NCI-H524 (cell line): ENCODE results near the gene RPS19BP1.
"Not testable (repeated sequence)": the region's sequence is repeated elsewhere in the genome, so short reads cannot be mapped to it uniquely, and the experiment has no call there.

Experiments
- DNase-seq, 2 experiments: peaks; one replicate each; lab custom pipeline; 2025; lab: John Stamatoyannopoulos, UW

The RPS19BP1 gene

GRCh38 chr22:39514373-39514973 lies 18.1 kb downstream of the RPS19BP1 start:
- peak in 1 of 2 experiments; percentile 36 for DNase-seq

- DNase-seq = no peak
Measured at GRCh38 chr22:39513791-39514190, 18.8 kb downstream of the RPS19BP1 start.

DNA sequence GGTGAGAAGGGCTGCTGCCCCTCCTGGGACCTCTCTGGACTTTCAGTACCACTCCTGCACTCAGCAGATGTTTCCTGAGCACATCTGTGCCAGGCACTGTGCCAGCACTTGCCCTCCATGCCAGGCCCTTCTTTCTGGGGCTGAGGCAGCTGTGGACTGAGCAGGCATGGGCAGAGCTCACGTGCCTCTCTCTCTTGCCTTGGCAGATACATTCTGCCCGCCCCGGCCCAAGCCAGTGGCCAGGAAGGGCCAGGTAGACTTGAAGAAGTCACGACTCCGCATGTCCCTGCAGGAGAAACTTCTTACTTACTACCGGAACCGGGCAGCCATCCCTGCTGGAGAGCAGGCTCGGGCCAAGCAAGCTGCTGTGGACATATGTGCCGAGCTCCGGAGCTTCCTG lies 20.5 kb downstream of the RPS19BP1 start:
- DNase-seq = no peak

GRCh38 chr22:39511226-39511625 lies 21.3 kb downstream of the RPS19BP1 start:
- DNase-seq = no peak

DNA sequence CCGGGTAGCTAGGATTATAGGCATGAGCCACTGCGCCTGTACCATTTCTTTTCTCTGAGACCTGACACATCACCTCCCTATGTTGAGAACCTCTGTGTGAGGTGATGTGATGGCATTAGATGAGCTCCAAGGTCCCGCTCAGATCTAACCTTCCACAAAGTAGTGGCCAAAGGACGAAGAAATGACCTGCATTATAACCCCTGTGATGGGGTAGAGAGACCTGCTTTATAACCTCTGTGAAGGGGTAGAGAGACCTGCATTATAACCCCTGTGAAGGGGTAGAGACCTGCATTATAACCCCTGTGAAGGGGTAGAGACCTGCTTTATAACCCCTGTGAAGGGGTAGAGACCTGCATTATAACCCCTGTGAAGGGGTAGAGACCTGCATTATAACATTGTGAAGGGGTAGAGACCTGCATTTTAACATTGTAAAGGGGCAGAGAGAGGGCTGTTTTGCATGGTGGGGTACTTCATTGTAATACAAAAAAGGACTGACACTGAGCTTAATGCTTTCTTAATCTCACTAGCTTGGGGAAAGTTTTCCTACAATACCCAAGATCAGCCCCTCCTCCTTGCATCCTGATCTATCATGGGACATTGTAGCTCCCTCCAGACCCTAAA lies 21.9 kb downstream of the RPS19BP1 start:
- DNase-seq = no peak

DNA sequence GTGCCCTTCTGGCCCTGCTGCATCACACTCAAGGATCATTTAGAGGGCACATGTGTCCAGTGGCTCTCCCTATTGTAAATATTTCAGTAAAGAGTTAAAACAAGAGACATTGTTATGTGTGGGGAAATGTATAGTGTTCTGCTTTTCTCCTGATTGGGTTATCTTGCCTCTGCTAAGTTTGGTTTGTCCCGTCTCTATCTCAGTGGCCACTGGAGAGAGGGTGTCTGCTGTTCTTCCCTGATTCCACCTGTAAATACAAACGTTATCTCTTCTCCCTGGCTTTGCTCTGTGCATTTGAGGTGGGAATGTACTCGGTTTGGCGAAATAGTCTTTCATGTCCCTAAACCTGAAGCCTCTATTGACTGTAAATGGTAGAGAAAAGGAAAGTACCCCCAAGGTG lies 24.2 kb downstream of the RPS19BP1 start:
- no peak for DNase-seq

DNA sequence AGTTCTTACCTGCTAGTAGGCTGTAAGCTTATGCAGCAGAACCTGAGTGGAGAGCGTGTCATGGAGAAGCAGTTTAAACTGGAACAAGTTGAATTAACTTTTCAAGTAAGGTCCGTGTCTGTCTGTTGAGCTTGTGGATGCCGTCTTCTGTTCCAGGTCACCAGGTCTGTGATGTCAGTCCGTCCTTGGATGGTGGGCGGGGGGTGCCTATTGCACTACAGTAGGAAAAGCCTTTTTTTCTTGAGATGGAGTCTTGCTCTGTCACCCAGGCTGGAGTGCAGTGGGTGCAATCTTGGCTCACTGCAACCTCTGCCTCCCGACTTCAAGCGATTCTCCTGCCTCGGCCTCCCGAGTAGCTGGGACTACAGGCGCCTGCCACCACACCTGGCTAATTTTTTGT lies 25.5 kb downstream of the RPS19BP1 start:
- not testable (repeated sequence) for DNase-seq

DNA sequence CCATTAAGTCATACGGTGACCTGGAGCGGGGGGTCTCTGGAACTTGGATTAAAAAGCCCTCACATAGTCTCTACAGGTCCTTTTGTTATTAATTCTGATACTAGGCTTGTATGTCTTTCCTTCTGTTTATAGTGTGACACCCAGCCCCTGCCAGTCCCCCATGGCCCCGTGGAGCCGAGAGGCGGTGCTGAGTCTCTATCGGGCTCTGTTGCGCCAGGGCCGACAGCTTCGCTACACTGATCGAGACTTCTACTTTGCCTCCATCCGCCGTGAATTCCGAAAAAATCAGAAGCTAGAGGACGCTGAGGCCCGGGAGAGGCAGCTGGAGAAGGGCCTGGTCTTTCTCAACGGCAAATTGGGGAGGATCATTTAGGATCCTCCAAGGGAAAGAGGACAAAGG lies 28.5 kb downstream of the RPS19BP1 start:
- DNase-seq = no peak

GRCh38 chr22:39503630-39504029 lies 28.9 kb downstream of the RPS19BP1 start:
- no peak for DNase-seq

GRCh38 chr22:39502789-39503409 lies 29.6 kb downstream of the RPS19BP1 start:
- DNase-seq = no peak

- DNase-seq = peak; percentile 96 to 97
Measured at GRCh38 chr22:39502109-39502788, 30.3 kb downstream of the RPS19BP1 start, which contains the start of gene MIEF1. Gene MIEF1, plus strand, starts transcription at chr22:39502290. Its CDS starts 9,005 bp downstream, at chr22:39511295.

GRCh38 chr22:39501644-39502108 lies 30.9 kb downstream of the RPS19BP1 start:
- DNase-seq = no peak

- DNase-seq = no peak
Measured at GRCh38 chr22:39500101-39500500, 32.4 kb downstream of the RPS19BP1 start.

DNA sequence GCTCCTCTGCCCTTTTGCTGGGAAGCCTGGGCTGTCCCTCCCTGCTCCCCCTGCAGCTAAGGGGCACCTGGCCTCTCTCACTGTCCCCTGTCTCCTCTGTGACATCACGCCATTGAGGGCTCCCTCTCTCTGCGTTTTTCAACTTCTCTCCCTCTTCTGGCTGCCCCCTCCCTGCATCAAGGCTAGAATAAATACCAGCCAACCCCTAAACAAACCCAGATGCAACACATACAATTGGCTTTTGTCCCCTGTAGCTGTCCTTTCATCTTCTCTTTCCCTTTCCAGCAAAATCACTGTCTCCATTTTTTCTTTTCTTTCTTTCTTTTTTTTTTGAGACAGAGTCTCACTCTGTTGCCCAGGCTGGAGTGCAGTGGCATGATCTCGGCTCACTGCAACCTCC lies 33.7 kb downstream of the RPS19BP1 start:
- DNase-seq = no peak

DNA sequence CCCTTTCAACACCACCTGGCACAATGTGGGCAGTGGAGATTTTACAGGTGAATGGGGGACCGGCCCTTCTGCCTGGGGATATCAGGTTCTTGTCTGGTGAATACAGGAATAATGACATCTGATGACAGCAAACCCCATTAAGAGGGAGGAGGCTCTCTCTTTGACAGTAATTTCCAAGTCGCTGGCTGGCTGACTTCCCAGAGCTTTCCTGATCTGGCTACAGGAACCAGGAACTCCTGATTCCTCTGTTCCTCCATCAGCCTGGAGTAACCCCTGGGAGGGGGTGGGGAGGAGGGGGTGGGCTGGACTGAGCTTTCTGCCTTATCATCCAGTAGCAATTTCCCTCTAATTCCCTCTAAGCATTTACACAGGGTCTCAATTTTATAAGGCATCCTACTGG lies 34.2 kb downstream of the RPS19BP1 start:
- no peak for DNase-seq

GRCh38 chr22:39497429-39497828 lies 35.1 kb downstream of the RPS19BP1 start:
- no peak for DNase-seq

GRCh38 chr22:39496131-39496838 lies 36.3 kb downstream of the RPS19BP1 start:
- peak; percentile 56 to 80 for DNase-seq

DNA sequence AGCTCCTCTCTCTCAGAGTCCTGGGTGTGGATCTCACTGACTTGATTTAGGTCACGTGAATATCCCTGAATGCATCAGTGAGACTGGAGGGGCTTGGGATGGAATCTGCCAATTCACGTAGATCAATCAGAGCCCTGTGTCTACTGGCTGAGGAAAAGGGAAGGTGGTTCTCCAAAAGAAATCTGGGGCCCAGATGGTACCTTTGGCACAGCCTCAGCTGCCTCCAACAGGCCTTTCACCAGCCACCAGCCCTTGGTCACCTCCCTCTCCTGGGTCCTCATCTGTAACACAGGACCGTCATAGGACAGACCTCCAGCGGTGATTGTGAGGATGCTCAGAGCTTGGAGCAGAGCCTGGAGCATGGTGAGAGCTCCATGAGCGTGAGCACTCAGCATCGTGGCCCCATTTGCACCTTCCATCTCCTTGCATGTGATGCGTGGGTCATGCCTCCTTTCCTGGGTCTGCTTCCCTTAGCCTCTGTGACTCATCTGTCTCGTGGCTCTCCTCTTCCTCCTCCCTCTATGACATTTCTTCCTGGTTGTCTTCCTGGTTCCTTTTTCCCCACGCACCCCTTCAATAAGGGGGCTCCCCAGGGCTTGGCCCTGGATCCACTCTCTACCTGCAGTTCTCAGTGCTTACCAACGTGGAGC lies 38.0 kb downstream of the RPS19BP1 start:
- no peak for DNase-seq

DNA sequence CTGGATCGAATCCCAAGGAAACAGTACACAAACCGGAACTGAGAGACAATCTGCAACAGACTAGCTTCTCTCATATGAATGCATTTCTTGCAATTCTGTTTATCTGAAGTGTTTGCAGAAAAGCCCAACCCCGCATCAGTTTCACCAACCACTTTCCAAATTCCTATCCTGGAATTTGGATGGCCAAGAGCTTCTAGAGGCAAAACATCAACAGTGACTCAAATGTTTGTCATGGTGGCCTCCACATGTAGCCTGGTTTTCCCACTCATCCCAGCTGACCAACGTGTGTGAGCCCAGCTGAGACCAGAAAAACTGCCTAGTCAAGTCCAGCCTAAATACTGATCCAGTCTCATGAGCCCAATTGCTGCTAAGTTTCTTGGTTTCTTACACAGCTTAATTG lies 38.8 kb downstream of the RPS19BP1 start:
- no peak for DNase-seq

DNA sequence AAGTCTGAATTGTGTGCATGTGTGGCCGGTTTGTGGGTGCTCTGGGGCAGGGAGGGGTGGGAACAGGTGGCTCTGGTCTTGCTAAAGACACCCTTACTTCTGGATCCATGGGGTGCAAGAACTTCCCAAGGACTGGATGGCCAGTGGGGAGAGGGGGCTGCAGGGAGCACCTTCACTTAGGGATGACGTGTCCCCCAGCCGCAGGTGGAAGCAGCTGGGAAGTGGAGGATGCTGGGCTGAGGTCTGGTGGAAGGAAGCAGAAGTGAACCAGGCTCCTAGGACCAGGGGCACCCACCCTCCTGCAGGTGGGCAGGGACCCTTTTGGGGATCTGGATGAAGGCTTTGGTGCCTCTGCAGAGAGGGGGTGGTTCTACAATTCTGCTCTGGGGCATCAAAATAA lies 40.4 kb downstream of the RPS19BP1 start:
- no peak for DNase-seq

GRCh38 chr22:39491696-39492095 lies 40.9 kb downstream of the RPS19BP1 start:
- DNase-seq = no peak
